Subcutaneous adipose tissue (tissue), 4 donors: ENCODE data around the gene RETREG1. TPM values are rescaled to one million over a fixed set of nuclear protein-coding genes. Genes with fewer than 3 reads are reported as not detected.

ENCODE experiments used
- total RNA-seq, 4 donors: library from RNA; depleted of rRNA; stranded (reverse); fragments of >200 nt; gene quantifications; one replicate each; pipeline ENCODE4 v1.1.0, GENCODE V29; 2016
- TF ChIP-seq, protein P1 (sequence below): fragments of 450-650 bp; IDR thresholded peaks from one replicate; pipeline ENCODE4 v1.5.1; 2016; ENCODE audit warnings: low read depth, mild to moderate bottlenecking, control low read depth, antibody characterized with exemption, moderate library complexity

The RETREG1 gene
- total RNA-seq, 4 donors from 2014 or later: 71.0 to 131 (median 91.7) TPM

DNA sequence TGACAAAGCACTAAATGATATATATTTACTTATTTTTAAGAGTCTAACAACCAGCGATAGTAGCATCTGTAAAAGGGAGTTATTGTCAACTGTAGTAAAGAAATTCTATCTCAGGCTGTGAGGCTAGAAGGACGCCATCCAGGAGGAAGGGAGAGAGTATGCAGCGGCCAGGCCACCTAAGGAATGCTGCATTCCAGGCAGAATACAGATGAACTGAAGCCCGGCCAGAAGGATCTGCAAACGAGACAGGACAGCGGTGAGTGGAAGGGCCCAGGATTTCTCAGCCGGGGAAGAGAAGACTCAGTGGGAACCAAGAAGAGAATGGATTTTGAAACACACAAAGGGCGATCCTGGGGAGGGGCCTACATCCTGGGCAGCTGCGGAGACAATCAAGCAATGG lies 7.4 kb downstream of the RETREG1 start:
- TF ChIP-seq, protein P1, sequence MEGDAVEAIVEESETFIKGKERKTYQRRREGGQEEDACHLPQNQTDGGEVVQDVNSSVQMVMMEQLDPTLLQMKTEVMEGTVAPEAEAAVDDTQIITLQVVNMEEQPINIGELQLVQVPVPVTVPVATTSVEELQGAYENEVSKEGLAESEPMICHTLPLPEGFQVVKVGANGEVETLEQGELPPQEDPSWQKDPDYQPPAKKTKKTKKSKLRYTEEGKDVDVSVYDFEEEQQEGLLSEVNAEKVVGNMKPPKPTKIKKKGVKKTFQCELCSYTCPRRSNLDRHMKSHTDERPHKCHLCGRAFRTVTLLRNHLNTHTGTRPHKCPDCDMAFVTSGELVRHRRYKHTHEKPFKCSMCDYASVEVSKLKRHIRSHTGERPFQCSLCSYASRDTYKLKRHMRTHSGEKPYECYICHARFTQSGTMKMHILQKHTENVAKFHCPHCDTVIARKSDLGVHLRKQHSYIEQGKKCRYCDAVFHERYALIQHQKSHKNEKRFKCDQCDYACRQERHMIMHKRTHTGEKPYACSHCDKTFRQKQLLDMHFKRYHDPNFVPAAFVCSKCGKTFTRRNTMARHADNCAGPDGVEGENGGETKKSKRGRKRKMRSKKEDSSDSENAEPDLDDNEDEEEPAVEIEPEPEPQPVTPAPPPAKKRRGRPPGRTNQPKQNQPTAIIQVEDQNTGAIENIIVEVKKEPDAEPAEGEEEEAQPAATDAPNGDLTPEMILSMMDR: no peak

DNA sequence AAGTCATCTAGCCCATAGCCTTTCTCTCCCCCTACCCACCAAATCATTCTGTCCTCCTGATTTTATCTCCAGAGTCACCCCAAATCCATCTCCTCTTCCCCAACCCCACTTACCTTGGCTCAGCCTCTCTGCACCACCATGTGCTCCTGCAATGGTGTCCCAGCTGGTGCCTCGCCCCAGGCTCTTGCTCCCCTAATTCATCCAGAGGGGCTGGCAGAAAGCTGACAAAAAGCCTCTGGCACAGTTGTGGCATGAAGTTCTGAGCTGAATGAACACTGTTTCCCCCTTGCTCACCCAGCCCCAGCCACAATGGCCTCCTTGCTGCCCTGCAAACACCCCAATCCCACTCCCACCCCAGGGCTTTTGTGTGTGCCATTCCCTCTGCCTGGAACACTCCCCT lies 10.2 kb downstream of the RETREG1 start:
- TF ChIP-seq, protein P1: no peak

DNA sequence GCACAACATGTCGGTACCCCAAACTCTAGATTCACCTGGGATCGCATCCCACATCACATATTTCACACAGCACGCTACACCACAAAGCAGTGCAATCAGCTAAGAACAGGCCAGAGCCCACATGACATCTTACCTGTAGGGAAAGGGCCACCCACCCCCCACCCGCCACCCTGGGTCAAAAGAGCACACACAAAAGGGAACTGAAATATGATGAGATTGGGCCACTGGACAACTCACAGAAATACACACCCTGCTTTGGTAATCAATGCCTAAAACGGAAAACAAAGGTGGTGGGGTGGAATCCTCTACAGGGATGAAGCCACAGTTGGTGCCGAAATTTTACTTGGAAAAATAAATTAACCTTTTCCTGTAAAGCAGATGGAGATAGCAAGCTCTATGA lies 13.1 kb downstream of the RETREG1 start:
- TF ChIP-seq, protein P1: no peak

- TF ChIP-seq, protein P1: no peak
Observed at GRCh38 chr5:16603295-16603694, 13.5 kb downstream of the RETREG1 start.

DNA sequence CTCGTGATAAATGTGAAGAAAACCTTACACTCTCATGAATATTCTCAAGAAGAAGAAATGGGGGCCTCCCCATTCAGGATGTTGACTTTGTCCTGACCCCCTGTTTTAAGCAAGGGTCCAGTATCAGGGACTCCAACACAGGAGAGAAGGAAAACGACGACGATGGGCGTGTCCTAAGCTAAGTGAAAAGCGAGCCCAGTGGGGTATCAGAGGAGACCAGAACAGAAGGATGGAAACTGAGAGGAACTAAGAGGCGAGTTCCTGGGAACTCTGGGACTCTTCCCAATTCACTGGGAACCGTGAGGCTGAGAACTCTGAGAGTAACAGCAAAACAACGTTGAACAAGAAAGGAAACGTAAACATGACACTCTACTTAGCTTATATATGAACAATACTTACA lies 14.6 kb downstream of the RETREG1 start:
- TF ChIP-seq, protein P1: no peak

- TF ChIP-seq, protein P1: no peak
Observed at GRCh38 chr5:16600946-16601345, 15.9 kb downstream of the RETREG1 start.

DNA sequence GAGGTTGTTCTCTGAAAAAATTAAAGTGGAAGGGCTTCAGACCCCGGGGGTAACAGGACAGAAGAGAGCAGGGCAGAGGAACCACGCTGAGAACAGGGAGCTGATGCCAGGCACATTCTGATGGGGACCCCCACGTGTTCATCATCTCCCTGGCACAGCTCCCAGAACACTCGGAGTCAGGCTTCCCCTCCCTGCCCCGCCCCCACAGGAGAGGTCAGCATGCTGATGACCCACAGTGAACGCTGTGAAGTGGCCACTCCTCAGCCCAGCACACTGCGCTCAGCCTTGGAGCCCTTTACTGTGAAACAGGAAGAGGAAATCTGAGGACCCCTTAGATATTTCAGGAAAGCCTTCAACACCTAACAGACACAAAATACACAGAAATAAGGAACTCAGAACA lies 16.4 kb downstream of the RETREG1 start:
- TF ChIP-seq, protein P1: no peak
